M059J (cell line): Measurements from ENCODE around the gene DNAJC2. TPM values are rescaled to one million over a fixed set of nuclear protein-coding genes. Genes with fewer than 3 reads are reported as not detected.
A peak's percentile ranks its signal among the peaks of the same experiment; 100 is the strongest.
"Not testable (repeated sequence)": the region's sequence is repeated elsewhere in the genome, so short reads cannot be mapped to it uniquely, and the experiment has no call there.

ENCODE experiments used
- DNase-seq: peaks from one replicate; pipeline ENCODE4 v3.0.0-alpha.2; 2012; ENCODE audit warnings: low read depth
- total RNA-seq: library from RNA; depleted of rRNA; stranded (reverse); fragments of >200 nt; shearing (Covaris generic); gene quantifications from 2 replicates; pipeline ENCODE4 v1.2.3, GENCODE V29; 2014

Gene DNAJC2
- total RNA-seq, 1 experiment from 2014 or later, result 25.3 TPM

DNA sequence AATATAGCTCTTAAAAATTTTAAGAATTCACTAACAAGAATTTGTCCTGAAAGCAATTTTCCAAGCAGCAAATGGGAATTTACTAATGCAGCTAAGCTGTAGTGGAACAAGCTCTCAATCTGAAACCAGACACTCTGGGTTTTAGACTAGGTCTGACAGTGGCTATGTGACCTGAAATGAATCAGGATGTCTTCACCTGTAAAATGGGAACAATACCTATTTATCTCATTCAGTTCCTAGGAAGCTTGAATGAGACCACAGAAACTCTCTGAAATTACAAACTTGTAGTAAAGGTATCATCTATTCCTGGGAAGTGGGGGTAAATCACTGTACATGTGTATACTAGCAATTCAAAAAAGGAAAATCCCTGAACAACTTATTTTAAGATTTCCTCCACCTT is 1.2 kb downstream of the DNAJC2 start:
- DNase-seq, result no peak

DNA sequence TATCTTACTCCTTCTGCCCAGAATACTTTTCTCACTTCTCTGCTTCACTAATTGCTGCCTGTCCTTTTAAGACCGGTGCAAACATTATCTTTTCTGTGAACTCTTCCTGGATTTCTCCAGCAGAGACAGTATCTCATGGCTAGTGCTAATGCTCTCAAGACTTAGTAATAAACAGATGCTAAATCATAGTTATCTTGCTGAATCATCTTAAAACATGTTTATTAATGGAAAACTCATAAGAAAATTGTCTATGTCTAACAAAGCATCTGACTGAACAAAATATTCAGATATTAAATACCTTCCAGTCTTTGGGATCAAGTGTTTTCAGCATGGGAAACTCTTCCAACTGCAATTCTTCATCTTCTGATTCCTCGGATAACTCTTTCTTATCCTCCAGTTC is 3.1 kb downstream of the DNAJC2 start:
- DNase-seq, result no peak

DNA sequence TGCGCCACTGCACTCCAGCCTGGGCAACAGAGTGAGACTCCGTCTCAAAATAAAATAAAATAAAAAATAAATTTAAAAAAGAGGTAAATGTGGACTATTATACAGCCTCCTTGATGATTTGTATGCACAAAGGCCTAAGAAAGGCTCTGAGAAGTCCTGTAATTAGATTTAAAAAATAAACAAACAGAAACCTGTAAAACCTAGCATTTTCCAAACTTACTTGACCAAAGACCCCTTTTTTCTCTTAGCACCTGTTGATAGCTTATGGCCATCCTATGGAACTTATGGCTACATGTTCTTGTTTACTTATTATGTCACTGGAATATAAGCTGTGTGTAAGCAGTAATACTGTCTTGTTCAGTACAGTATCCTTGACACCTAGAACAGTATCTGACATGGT is 5.7 kb downstream of the DNAJC2 start:
- no peak for DNase-seq

DNA sequence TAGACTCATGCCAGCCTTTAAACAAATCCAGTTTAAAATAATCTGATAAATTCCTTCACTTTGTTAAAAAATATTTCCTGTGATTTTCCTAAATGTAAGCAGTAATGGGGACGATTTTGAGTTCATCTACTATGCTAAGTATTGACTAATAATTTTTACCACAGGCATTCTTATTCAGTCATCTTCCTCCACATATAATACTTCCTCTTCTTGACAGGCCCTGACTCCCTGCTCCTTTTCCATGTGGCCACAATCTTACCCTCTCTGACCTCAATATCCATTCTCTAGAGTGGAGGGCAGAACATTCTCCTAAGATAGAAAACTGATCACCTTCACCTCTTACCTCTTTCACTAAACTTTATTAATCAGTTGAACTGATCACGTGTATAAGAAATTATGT is 7.8 kb downstream of the DNAJC2 start:
- DNase-seq, result no peak

DNA sequence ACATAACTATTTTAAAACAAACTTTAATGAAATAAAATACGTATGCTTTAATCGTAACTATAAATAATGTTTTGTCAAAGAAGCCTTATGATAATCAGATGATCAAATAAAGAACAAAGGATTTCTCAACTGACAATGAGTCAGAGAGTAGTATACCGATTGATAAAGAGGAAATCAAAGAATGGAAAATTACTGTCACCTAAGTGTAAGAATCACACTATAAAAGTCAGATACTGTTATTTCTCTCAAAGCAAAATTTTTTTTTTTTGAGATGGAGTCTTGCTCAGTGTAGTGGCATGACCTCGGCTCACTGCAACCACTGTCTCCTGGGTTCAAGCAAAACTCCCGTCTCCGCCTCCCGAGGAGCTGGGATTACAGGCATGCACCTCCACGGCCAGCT is 18.8 kb downstream of the DNAJC2 start:
- DNase-seq, result no peak

DNA sequence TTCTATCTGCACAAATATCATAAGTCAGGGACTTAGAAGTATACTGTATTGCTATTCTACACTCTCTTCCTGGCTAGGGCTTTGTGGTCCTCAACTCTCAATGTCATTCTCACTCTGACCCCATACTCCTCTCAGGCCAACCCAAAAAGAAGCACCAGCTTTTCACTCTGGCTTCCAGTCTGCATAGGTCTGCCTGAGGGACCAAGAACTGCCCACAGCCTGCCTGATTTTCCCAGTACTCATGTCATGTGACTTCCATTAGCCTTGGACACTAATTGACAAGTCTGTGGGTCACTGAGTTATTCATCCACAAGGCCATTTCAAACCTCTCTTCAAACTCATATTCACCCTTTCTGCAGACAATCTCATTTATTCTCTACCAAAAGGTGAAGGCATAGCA is 27.6 kb downstream of the DNAJC2 start:
- DNase-seq, result no peak

DNA sequence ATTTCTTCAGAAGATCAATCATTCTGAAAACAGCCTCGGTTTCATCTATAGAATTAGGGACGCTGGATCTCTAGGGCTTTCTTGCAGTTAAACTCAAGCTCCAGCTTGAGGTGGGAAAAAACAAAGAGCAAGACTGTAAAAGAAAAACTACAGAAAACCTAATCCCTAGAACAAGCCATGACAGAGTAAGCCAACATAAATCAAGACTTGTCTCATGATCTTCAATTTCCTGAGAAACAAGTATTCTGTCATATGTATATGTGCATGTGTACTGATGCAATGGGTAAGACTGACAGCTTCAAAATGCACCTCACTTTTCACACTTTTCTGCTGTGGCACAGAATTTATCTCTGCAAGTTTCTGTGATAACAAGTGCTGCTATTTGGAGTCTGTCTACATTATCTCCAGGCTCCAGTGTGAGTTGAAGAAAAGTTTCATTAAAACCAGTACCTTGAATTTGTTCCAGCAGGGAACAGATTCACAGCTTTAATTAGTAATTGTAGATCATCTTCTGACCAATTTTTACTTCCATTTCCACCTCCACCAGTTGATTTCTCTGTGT is 28.1 kb downstream of the DNAJC2 start:
- no peak for DNase-seq

DNA sequence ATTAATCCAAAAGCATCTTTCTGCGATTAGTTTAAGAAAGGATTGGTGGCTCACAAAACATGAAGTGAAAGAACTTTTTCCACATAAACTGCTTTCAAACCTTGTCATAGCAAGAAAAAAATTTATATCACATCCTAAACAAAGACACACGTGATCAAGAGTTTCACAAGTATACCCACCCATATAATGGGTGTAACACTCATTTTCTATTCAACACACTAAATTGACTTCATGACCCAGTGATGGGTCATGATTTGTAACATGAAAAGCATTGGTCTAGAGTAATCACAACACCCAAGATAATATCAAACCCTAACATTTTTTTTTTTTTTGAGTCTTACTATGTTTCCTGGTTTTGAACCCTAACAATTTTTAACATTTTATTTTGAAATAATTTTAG is 29.7 kb downstream of the DNAJC2 start:
- no peak for DNase-seq

DNA sequence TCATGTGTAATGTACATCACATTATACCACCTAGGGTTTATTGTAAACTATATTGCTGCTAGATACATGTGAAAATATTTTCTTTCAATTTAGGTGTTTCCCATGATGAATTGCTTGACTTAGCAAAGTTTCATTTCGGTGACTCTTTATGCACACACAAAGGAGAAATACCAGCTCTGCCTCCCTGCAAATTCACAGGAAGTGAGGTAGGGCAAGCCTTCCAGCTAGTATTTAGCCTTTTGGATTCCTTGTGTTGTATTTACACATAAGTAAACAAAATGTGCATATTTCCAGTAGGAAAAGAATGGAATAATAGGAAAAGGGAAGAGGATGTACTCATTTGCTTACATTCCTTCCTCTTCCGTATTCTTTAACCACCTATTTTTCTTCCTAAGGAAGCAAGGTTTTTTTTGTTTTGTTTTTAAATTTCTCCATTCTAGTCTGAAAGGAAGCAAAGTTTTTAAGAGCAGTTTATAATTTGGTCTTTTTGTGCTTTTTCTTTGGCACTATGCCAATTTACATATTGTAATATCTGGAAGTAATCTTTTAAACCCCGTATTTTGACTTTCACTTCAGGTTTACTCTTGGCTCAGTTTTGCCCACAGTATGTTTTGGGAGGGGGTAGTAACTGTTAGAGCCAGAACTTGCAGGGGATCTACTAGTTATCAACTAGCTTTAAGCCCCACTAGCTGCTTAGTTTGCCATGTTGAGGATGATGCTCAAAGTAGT is 36.9 kb downstream of the DNAJC2 start:
- no peak for DNase-seq

DNA sequence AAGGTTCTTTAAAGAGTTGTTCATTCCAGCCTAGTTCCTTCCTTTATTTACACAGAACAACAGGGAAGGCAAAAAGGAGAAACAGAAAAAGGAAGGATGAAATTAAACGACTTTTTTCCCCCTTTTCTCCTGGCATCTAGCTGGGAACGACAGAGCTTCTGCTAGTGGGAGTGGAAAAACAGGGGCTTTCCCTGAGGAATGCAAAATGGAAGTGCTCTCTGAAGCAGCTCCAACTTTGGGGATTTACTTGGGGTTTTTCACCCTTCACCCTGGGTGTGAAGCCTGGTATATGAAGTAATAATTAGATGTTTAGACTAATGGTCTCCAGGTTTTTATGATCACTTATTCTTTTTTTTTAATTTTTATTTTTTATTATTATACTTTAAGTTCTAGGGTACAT is 43.1 kb downstream of the DNAJC2 start:
- DNase-seq, result no peak

DNA sequence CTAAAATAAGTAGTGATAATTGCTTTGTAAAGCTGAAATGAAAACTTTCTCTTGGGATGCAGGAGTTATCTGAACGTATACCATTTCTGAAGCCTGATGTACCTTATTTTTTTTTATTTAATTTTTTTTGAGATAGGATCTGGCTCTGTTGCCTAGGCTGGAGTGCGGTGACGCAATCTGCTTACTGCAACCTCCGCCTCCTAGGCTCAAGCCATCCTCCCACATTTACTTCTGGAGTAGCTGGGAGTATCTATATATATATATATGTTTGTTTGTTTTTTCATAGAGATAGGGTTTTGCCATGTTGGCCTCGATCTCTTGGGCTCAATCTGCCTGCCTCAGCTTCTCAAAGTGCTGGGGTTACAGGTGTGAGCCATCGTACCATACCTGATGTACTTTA is 44.9 kb downstream of the DNAJC2 start:
- DNase-seq, result no peak

DNA sequence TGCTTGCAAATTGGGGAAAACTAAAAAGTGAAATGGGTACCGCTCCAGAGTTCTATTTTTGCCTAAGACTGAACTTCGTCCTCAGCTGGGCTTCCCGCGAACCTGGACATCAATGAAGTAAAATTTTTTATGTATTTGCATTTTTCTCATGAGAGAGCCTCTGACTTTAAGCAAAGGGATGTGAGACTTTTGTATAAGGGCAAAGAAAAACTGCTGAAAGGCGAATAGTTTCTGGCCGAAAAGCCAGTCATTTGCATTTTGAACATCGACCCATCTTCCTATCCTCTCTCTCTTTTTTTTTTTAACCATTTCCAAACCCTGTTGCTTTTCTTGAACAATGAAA is 46.8 kb downstream of the DNAJC2 start:
- DNase-seq, result no peak

DNA sequence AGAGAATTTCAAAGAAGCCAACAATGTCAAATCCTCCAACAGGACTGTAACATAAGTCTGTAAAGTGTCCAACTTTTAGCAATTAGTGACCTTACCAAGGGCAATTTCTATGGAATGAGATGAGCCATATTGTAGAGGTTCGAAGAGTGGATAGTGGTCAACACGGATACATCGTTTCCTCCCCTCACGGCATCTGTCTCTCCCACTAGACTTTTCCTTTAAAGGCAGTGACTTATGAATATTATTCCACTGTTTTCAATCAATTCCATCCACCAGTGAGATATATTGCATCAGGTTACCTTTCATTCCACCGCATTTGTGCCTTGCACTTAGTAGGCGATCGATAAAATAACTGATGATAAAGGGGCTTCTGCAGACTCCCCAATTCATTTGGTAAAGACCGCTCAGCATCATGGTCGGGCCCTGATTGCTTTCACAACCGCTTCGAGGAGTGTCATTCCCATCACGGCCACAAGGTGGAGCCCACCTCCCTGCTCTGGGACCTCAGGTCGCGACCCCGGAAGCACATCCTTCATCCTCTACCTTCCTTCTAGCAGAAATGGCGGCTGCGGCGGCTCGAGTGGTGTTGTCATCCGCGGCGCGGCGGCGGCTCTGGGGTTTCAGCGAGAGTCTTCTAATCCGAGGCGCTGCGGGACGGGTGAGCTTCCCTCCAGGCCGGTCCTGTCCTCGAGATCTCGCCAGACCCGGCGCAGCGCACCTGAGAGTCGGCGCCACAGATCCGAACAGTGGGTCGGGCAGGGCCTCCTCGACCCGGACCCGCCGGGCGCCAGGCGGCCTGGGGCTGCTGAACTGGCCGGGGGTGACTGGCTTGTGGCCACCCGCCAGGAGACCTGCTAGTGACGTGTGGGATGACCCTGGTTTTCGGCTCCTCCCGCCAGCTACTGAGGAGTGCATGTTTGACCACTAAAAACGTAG is 47.4 kb downstream of the DNAJC2 start, which contains the start of gene PMPCB:
Gene PMPCB, plus strand, starts transcription at position 535 of the 936 bp plus-strand sequence. Its CDS starts 25 bp downstream, at position 560.
- peak; percentile 91 for DNase-seq

DNA sequence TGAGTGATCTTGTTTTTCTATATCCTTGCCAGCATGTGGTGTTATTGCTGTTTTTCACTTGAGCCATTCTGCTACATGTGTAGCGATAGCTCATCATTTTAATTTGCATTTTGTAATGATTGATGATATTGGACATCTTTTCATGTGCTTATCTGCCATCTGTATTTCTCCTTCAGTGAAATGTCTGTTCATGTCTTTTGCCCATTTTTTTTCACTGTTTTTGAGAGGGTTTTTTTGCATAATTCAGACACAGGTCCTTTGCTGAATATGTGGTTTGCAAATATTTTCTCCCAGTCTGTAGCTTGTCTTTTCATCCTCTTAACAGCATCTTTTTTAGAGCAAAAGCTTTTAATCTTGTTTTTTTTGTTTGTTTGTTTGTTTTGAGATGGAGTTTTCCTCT is 51.0 kb downstream of the DNAJC2 start:
- DNase-seq, result no peak

DNA sequence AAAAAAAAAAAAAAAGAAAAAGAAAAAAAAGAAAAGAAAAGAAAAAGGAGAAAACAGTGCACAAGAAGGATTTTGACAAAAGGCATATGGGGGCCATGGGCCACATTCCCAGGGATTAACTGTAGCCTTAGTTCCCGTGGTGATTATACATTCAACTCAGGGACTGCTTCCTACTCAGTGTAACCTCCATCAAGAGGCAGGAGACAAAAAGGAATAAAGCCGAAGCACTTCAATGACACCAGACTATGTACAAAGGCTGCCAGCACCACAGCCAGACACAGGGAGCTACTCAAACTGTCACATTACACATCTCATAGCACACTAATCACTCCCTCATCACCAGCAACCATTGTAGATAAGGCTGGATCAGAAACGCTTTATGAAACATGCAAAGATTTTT is 52.4 kb downstream of the DNAJC2 start:
- DNase-seq, result no peak

DNA sequence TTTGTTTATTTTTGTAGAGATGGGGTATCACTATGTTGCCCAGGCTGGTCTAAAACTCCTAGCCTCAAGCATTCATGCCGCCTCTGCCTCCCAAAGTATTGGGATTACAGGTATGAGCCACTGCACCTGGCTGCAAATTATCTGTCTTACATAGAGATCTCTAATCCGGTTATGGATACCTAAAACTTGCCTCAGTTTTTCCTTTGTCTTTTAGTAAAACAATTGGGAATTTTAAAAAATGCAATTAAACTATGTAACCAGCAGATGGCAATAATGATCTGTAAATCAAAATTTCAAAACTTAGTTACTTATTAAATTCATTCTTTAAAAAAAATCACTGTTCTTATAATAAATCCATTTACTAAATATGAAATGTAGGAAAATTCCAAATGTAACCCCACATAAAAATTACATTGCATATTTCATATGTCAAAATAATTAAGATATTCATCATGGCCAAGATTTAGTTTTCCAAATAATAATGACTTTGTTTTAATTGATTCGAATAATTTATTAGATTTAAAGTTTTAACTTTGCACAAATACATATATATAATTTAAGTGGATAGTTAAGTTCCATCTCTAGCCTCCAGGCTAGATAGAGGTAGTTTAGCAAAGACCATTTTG is 61.7 kb downstream of the DNAJC2 start:
- DNase-seq, result not testable (repeated sequence)

DNA sequence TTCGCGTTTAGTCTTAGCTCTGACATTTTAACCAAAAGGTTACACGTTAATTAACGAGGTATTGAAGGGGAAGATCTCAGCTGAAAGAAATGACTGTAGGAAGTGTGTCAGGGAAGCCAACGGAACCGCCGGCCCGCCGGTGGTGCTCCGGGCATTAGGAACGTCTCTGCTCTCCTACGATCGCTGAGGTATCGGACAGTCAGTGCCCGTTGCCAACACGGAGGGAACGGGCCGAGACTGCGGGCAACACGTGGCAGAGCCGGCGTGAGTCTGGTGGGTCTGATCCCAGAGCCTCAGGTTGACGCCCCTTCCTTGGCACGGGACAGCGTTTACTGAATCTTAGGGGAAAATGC is 63.8 kb downstream of the DNAJC2 start:
- peak; percentile 54 for DNase-seq

DNA sequence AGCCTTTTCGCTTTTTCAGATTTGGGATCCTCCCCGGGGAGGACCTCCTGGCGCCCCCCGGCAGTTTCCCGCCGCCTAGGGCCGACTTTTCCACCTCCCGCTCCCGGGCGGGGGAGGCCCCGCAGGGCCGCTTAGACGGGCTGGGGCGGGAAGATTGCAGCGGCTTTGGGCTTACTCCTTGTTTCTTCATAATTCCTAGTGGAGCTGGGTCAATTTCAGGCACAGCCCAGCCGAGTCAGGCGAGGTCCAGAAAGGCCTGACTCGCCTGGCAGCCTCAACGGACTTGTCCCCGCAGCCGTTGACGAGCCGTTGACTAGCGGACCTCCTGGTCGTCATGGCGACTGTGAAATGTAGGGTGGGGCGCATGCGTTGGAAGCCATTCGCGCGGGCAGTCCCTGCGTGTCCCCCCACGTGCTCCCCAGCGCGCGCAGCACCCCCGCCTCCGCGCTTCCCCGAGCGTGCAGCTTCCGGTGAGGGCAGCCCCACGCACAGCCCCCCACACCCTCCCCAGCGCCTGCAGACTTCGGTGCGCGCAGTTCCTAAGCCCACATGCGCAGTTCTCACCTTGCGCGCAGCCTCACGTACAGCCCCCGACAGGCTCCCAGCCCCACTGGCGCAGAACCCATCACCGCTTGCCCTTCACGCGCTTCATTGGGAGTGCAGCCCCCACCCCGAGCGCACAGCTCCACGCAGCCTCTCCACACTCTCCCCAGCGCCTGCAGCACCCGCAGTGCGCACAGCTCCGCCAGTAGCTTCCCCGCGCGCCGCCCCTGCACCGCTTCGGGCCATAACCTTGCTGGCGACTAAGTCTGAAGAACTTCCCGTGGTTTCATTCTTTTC is 64.4 kb downstream of the DNAJC2 start:
- peak; percentile 86 for DNase-seq

DNA sequence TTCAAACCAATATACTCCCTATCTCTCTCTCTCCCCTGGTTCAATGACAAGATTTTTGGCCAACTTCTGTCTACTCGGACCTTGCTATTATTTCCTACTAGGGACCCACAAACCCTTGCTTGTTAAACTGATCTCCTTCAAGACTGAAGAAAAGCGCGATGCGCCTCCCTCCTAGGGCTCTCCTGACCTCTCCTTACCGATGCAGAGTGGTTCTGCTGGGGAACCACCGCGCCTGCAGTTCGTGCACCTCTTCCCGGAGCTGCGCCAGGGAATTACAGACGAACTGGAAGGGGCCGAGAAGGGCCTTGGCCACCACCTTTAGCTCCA is 65.0 kb downstream of the DNAJC2 start:
- peak; percentile 54 for DNase-seq

DNA sequence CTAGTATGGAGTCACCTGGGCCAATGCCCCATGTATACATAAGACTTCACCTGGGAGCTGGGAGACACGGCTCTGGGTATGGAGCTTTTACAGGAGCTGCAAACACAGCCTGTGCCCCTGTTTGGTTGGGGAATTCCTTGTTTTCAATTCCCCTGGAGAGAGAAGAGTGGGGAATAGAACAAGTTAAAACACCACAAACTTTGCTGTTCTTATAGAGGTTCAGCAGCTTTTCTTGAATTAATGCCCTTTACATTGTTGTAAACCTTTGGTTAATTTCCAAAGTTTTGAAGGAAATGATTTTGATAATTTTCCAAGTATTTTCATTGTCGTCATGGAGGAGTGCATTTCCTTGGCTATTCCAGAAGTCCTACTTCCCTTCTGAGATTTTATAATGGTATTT is 66.4 kb downstream of the DNAJC2 start:
- DNase-seq, result not testable (repeated sequence)

DNA sequence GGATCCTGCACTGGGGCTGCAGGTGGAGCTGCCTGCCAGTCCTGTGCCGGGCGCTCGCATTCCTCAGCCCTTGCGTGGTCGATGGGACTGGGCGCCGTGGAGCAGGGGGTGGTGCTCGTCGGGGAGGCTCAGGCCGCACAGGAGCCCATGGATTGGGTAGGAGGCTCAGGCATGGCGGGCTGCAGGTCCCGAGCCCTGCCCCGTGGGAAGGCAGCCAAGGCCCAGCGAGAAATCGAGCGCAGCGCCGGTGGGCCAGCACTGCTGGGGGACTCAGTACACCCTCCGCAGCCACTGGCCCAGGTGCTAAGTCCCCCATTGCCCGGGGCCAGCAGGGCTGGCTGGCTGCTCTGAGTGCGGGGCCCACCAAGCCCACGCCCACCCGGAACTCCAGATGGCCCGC is 69.7 kb downstream of the DNAJC2 start:
- DNase-seq, result not testable (repeated sequence)

DNA sequence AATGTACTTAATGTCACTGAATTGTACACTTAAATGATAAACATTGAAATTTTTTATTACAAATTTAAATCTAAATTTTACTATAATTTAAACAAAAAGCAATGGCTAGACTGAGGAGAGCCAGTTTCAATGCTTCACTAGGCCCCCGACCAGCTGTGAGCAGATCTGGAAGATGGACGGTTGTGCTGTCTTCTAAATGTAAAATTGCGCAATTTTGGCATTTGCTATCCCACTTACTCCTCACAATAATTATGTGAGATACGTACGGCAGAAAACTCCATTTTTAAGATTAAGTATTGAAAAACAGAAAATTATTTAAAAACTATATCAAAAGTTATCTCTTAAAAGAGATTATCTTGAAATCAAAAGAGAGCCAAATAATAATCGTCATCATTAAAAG is 71.2 kb downstream of the DNAJC2 start:
- DNase-seq, result not testable (repeated sequence)
